NT2/D1 (cell line): ENCODE results near the gene STK16.

Source experiments
- SUZ12 ChIP-seq: IDR thresholded peaks from 2 replicates; pipeline ENCODE4 v1.6.1; 2011; ENCODE audit not compliant: insufficient read length, insufficient read depth; ENCODE audit errors: extremely low read depth
- YY1 ChIP-seq: IDR thresholded peaks from 2 replicates; pipeline ENCODE4 v1.6.1; 2011; ENCODE audit not compliant: insufficient read length, insufficient read depth

DNA sequence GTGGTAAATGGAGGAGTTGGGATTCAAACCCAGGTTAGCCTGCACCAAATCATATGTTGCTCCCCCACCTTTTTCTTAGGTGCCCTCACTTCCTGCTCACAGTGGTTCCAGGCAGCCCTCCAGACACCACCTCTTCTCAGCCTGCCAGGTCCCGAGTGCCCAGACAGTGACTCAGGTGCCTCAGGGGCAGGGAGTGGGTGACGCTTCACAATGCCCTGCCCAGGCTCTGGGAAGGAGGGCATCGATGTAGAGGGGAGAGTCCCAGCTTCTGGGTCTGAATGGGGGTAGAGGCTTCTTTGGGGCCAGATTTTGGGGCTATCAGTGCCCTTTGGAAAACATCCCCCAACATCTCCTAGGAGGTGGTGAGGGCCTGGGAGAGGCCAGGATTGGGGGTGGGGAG, 28.7 kb downstream of the STK16 start:
- TF ChIP-seq SUZ12 (no peak), YY1 (no peak)
